ENCODE results near the gene NFATC4.
"Not testable (repeated sequence)": the region's sequence is repeated elsewhere in the genome, so short reads cannot be mapped to it uniquely, and the experiment has no call there.

- TF ChIP-seq TEAD4 (CRISPR knock-in tag; IDR thresholded peaks at IDR 0.05); CTCF (IDR thresholded peaks at IDR 0.05); E2F1 (CRISPR knock-in tag; IDR thresholded peaks at IDR 0.05); ZNF423 (CRISPR knock-in tag; IDR thresholded peaks at IDR 0.05); STAT6 (CRISPR knock-in tag; conservative IDR thresholded peaks at IDR 0.05; ENCODE audit: low read depth): not testable (repeated sequence)
Observed at GRCh38 chr14:24371605-24372004, 3.6 kb downstream of the NFATC4 start.
